Heart right ventricle (tissue), 16 donors: Measurements from ENCODE around the gene ZNF618. TPM values are rescaled to one million over a fixed set of nuclear protein-coding genes. Genes with fewer than 3 reads are reported as not detected.

Experiments used
- ATAC-seq, 8 donors: fragments of 200-7000 bp; cut with Tn5 transposase; one replicate each; pipeline ENCODE4 v1.9.1; 2020; ENCODE audit warnings: mild to moderate bottlenecking in 8 of 8, moderate library complexity in 8 of 8, moderate number of reproducible peaks in 1 of 8
- DNase-seq, 2 donors: peaks; one replicate each; pipeline ENCODE4 v3.0.0-alpha.2; 2020
- H3K27ac ChIP-seq, 10 donors: fragments of 200-600 bp; sonication (generic) in 2 of 10; one replicate each; pipeline versions ENCODE4 v1.5.0 to v1.8.0; 2020 to 2022; ENCODE audit warnings: mild to moderate bottlenecking in 3 of 10
- H3K27me3 ChIP-seq, 7 donors: fragments of 200-600 bp; one replicate each; pipeline ENCODE4 v1.8.0; 2021 to 2022; ENCODE audit warnings: mild to moderate bottlenecking in 2 of 7
- H3K36me3 ChIP-seq, 9 donors: fragments of 200-600 bp; sonication (generic) in 1 of 9; one replicate each; pipeline versions ENCODE4 v1.5.0 to v1.8.0; 2020 to 2022; ENCODE audit warnings: mild to moderate bottlenecking in 2 of 9
- H3K4me1 ChIP-seq, 9 donors: fragments of 200-600 bp; sonication (generic) in 1 of 9; one replicate each; pipeline versions ENCODE4 v1.5.0 to v1.8.0; 2020 to 2022; ENCODE audit warnings: mild to moderate bottlenecking in 4 of 9
- H3K4me3 ChIP-seq, 10 donors: fragments of 200-600 bp; sonication (generic) in 2 of 10; one replicate each; pipeline versions ENCODE4 v1.5.0 to v1.8.0; 2020 to 2022; ENCODE audit warnings: mild to moderate bottlenecking in 7 of 10, moderate library complexity in 2 of 10
- H3K9me3 ChIP-seq, 11 donors: fragments of 200-600 bp in 10 of 11; sonication (generic) in 2 of 11; one replicate each; pipeline versions ENCODE4 v1.5.0 to v1.8.0; 2013 to 2022; ENCODE audit warnings: mild to moderate bottlenecking in 2 of 11, control low read depth in 1 of 11, moderate library complexity in 1 of 11
- CTCF ChIP-seq, 9 donors: fragments of 200-600 bp; sonication (generic) in 2 of 9; IDR thresholded peaks; one replicate each; pipeline versions ENCODE4 v1.5.0 to v1.8.0; 2021 to 2022; ENCODE audit warnings: antibody characterized with exemption in 9 of 9, mild to moderate bottlenecking in 5 of 9, moderate library complexity in 1 of 9
- WGBS, 2 donors: extraction: QIAGEN DNeasy Blood & Tissue Kit; methylation state at CpG; one replicate each; pipeline ENCODE4 v1.1.7; 2013; ENCODE audit warnings: inconsistent platforms in 1 of 2; 5-methylcytosine and 5-hydroxymethylcytosine counted together
- intact Hi-C, 10 donors: fragments of 100-400 bp; cut with DNase I; formaldehyde crosslinking; loops; one replicate each; pipeline versions ENCODE4 v1.11.1 to v1.14.2; 2022
- polyA plus RNA-seq, 2 donors: library from polyadenylated mRNA; stranded (reverse); fragments of 200-250 nt; gene quantifications; one replicate each; pipeline ENCODE4 v1.2.3, GENCODE V29; 2013
- total RNA-seq, 10 donors: library from RNA; stranded (reverse); fragmentation: NEBNext Ultra II Directional in 3 of 10; extraction: Animal tissue kit (Norgen Biotek cat#: 25700) in 3 of 10; gene quantifications; one replicate each; pipeline versions ENCODE4 v1.2.1 to v1.2.4, GENCODE V29; 2021 to 2023
- donor health status: Arrhythmogenic right ventricular cardiomyopathy.
- donor health status: ischemic (EF 13 %, LVEDD 7.1; RV severe dilation, severe dysfunction).
- donor health status: healthy with polysubstance abuse.
- donor health status: DM: no; HTN: yes; CAD: no.
- donor health status: DM: no; HTN: no; CAD: no.
- donor health status: ischemic (EF 25% LVEDD 6.9; RV normal size, moderate dysfunction).
- donor health status: ischemic (EF 25% LVEDD 5.7; RV mildly dilated, moderate dysfunction).
- donor health status: healthy.
- donor health status: DM: yes; HTN: yes; CAD: no.
- donor health status: Ischemic cardiomyopathy.
- donor health status: ischemic (EF 35%, LVEDD 5.7; RV mildly dilated, moderate dysfunction).
- donor health status: nonischemic (EF 11% LVEDD 7.7; RV severe dilation, severe dysfunction).
- donor health status: DM: yes; HTN: yes; CAD: no.
- donor health status: PGD.
- donor health status: ischemic (EF 29% LVEDD 5.4; RV normal size, mild dysfunction).
- donor health status: nonischemic (EF 23%, LVEDD 6.1; RV moderate dilation, normal function).

ZNF618 gene
- total and polyA plus RNA-seq, 12 donors: 0.59 to 2.5 (median 1.6) TPM

GRCh38 chr9:114000671-114001409 is 124.7 kb downstream of the ZNF618 start:
- H3K27me3 ChIP-seq: no peaks in the 10 kb centered on the region
- H3K4me3 ChIP-seq: no peak overlapping the region
- H3K9me3 ChIP-seq: no peaks in the 10 kb centered on the region
- peaks cover 0 to 7% (median 0%) of the 10 kb centered on the region in 9 donors for H3K36me3 ChIP-seq
- H3K27ac ChIP-seq: no peak overlapping the region
- peak in 1 of 2 donors; percentile 1 for DNase-seq
- H3K4me1 ChIP-seq: peaks cover 8 to 35% (median 24%) of the 10 kb centered on the region in 9 donors
- ATAC-seq: no peak
- TF ChIP-seq CTCF (IDR thresholded peaks at IDR 0.05): no peak
- WGBS, 2 donors: 89 to 96% methylated on average over 8 of the region's 8 CpGs
- intact Hi-C loops: loop anchor here in 1 of 10 donors (5.0 kb wide), 1 partner anchor 124 kb away; the partner anchor contains the start of gene ZNF618

GRCh38 chr9:114001410-114001685 is 125.2 kb downstream of the ZNF618 start:
- Histone ChIP-seq H3K27ac (no peak overlapping the region), H3K9me3 (no peaks in the 10 kb centered on the region), H3K36me3 (peaks cover 0 to 8% (median 0%) of the 10 kb centered on the region in 9 donors), H3K27me3 (no peaks in the 10 kb centered on the region), H3K4me1 (peaks cover 8 to 35% (median 24%) of the 10 kb centered on the region in 9 donors), H3K4me3 (no peak overlapping the region)
- intact Hi-C loops: loop anchor here in 1 of 10 donors (5.0 kb wide), 1 partner anchor 124 kb away; the partner anchor contains the start of gene ZNF618
- no peak for ATAC-seq
- TF ChIP-seq CTCF (IDR thresholded peaks at IDR 0.05): no peak
- WGBS, 2 donors: 66 to 69% methylated on average over 3 of the region's 3 CpGs
- peak in 1 of 2 donors; percentile 2 for DNase-seq

- peaks cover 0 to 13% (median 0%) of the 10 kb centered on the region in 9 donors for H3K36me3 ChIP-seq
- no peaks in the 10 kb centered on the region for H3K9me3 ChIP-seq
- peaks cover 8 to 35% (median 24%) of the 10 kb centered on the region in 9 donors for H3K4me1 ChIP-seq
- 89 to 96% methylated on average over 12 of the region's 12 CpGs for WGBS, 2 donors
- H3K27ac ChIP-seq: no peak overlapping the region
- intact Hi-C loops: loop anchor here in 1 of 10 donors (5.0 kb wide), 1 partner anchor 125 kb away; the partner anchor contains the start of gene ZNF618
- TF ChIP-seq CTCF (IDR thresholded peaks at IDR 0.05): no peak
- DNase-seq (peak in 1 of 2 donors; percentile 3), ATAC-seq (no peak)
- H3K27me3 ChIP-seq: no peaks in the 10 kb centered on the region
- no peak overlapping the region for H3K4me3 ChIP-seq
These were observed 125.7 kb downstream of the ZNF618 start for GRCh38 chr9:114001794-114002261.

GRCh38 chr9:114002271-114002985 is 126.3 kb downstream of the ZNF618 start:
- intact Hi-C loops: loop anchor here in 1 of 10 donors (5.0 kb wide), 1 partner anchor 125 kb away; the partner anchor contains the start of gene ZNF618
- H3K27ac ChIP-seq: peak overlapping the region in 2 of 10 donors; percentile 83 to 89
- TF ChIP-seq CTCF (IDR thresholded peaks at IDR 0.05): no peak

More at GRCh38 chr9:114002271-114002985, 126.3 kb downstream of the ZNF618 start:
- ATAC-seq: no peak
- 93% methylated on average over 14 of the region's 14 CpGs for WGBS, 2 donors
- H3K4me1 ChIP-seq: peaks cover 8 to 35% (median 24%) of the 10 kb centered on the region in 9 donors
- DNase-seq: peak in 1 of 2 donors; percentile 2
- no peak overlapping the region for H3K4me3 ChIP-seq
- H3K9me3 ChIP-seq: no peaks in the 10 kb centered on the region
- peaks cover 0 to 19% (median 0%) of the 10 kb centered on the region in 9 donors for H3K36me3 ChIP-seq
- no peaks in the 10 kb centered on the region for H3K27me3 ChIP-seq
